GM21529 (cell line): Measurements from ENCODE around the gene VWA3A.
"Not testable (repeated sequence)": the region's sequence is repeated elsewhere in the genome, so short reads cannot be mapped to it uniquely, and the experiment has no call there.

Source experiments
- ATAC-seq: cut with Tn5 transposase; IDR thresholded peaks from one replicate; pipeline ENCODE4 v1.9.1; 2021; ENCODE audit not compliant: unreplicated experiment

Gene VWA3A, protein sequence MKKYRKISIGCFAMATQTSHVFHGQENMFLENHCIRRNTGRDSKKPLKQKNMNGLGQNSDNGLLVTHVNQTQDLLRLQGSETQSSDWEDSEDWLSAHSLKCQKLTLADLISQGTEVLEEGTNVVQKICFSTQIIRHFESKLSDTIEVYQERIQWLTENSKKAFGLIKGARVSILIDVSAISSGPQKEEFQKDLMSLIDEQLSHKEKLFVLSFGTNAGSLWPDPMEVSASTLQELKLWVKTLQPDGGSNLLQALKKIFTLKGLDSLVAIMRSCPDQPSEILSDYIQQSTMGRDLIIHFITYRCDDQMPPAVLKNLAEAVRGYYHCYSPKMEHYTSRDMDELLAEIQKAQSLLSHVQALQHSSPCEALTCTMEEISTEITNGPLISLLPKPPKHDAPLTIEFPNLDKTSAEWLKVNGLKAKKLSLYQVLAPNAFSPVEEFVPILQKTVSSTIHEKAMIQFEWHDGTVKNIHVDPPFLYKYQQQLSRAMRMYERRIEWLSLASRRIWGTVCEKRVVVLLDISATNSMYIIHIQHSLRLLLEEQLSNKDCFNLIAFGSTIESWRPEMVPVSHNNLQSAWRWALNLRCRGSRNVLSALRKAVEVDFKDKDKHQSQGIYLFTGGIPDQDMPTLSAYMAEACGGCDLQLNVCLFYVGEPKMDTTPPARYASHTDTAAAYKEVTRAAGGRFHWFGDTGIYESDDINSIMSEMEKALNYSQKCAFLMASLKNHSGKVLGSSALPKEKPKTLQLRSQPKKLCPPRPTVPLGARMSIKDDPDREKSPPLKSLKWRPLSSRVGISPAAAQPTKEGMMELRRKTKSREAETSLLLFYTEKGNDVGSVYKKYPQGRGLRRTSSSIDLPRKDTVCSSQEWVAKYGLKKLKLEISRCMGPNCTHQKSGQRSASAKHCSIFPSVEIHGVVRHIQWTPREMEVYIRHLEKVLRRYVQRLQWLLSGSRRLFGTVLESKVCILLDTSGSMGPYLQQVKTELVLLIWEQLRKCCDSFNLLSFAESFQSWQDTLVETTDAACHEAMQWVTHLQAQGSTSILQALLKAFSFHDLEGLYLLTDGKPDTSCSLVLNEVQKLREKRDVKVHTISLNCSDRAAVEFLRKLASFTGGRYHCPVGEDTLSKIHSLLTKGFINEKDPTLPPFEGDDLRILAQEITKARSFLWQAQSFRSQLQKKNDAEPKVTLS

DNA sequence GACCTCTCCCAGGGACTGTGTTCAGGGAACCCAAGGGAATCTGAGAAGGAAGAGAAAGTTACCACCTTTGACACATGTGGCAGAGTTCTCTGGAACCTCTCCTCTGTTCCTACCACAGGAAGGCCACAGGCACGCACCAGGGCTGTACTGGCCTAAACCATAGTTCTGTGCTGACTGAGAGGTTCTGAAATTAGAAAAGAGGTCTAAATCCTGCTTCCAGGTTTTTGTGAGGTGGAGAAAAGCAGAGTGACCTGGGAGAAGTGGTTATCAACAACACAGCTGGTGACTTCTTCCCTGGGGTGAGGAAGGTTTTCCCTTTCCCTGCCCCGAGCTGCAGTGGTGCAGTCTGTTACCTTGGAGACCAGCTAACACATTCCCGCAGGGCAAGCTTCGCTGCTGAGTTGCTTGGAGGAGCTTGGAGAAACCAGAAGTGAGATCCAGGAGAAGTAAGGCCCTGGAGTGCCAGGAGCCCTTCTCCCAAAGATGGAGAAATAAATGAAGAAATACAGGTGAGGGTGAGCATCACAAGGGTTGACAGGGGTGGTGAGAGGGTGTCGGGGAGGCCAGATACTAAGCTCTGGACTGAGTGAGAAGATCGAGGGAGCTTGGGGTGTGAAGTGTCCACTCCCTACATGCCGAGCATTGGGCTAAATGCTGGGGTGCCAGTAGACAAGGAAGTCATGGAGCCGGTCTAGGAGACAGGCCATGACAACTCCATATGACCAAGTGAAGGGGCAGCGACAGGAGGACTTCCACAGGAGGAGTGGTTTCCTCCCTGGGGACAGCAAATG is at the start of gene VWA3A:
TSS of gene VWA3A (plus strand) at position 399 of the 791 bp plus-strand sequence. CDS start at position 496, 97 bp downstream.
- no peak for ATAC-seq

- ATAC-seq, result not testable (repeated sequence)
Measured at GRCh38 chr16:22043882-22044281, 48.5 kb upstream of the VWA3A start.

- not testable (repeated sequence) for ATAC-seq
Measured at GRCh38 chr16:22045888-22046287, 46.5 kb upstream of the VWA3A start.

GRCh38 chr16:22050963-22051362 is 41.4 kb upstream of the VWA3A start:
- no peak for ATAC-seq

DNA sequence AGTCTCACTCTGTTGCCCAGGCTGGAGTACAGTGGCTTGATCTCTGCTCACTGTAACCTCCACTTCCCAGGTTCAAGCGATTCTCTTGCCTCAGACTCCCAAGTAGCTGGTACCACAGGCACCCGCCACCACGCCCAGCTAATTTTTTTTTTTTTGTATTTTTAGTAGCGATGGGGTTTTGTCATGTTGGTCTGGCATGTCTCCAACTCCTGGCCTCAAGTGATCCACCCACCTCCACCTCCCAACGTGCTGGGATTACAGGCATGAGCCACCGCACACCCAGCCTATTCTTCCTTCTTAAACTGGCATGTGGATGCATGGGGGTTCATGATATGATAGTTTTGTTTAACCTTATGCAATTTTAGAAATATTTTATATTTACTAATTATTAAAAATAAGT is 39.4 kb upstream of the VWA3A start:
- no peak for ATAC-seq

- no peak for ATAC-seq
Measured at GRCh38 chr16:22053921-22054341, 38.4 kb upstream of the VWA3A start.

DNA sequence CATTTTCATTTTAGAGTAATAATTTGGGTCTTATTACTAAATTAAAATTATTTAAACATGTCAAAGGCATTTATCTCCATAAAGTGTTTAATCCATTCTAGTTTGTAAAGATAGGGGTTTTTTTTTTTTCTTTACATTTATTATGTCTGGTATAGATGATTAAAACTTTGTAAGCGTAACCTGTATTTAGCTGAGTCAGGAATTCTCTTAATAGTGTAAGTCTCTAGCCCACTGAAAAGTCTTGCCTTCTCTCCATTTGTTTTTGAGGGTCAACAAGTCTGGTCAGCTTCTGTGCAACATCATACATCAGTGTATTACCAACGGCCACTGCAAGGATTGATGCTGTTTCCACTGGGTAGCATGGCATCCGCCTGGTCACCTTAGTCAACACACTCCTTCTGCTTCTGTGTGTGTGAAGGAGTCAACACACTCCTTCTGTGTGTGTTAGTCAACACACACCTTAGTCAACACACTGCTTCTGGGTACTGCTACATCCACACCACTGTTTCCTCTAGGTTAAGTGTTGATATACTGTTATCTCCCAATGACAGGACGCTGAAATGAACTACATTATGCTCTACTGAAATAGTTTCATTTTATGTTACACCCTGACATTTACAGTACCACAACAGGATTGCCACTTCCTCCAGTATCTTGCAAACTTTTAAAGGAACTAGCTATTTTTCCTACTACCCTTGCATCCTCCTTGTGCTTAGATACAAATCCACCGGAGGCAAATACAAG is 37.3 kb upstream of the VWA3A start:
- no peak for ATAC-seq

DNA sequence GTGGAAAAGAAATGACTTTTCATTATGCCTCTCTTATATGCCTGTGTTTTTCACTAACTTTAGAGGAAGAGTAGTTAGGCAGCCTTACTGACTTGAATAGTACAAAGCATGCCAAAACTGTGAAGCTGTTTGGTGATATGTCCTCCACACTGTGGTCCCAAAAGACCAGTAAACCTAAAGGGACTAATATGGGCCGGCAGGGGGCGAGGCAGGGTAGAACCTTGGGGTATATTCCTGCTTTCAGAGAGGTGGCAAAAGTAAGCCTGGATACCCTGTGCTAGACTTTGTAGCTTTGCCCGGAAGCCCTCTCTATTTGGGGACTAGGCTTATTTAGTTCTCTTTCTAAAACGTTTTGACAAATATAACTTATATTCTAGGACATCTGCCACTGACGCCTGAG is 36.5 kb upstream of the VWA3A start:
- no peak for ATAC-seq

DNA sequence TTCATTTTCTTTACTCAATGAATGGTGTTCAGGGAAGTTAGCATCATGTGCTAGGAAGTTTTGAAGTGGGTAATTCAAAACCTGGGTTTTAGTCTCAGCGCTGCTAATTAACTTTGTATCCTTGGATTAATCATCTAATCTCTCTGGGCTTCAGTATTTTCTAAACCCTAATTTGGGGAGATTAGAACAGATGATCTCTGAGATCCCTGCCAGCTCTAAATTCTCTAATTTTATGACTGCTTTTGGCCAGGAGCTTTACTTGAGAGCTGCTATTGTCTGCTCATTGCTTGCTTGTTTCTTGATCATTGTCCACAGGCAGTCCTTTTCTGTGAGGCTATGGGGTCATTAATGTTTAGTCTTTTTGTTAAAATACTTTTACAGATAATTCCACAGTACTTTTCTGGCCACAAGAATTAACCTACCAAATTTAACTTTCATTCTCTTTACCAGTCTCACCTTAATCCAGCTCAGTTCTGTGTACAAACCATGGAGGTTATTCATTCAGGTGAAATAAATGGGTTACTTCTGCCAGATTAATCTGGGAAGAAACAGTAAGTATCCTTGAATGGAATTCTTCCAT is 28.4 kb upstream of the VWA3A start:
- ATAC-seq, result no peak

DNA sequence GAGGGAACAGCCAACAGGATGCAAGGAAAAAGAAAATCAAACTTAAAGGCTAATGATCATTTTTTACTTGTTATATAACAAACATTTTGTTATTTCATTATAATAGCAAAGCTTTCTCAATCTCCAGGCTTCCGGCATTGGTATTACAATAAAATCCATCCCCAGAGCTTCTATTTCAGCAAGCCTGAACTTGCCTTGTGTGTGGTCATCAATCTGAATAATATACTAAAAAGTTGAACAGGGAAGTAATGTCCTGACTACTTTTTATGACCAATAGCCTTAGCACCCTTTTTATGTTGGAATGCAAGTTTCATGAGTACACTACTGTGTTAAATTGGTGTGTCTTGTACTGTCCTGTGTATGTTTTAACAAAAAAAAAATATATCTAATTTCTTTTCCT is 27.1 kb upstream of the VWA3A start:
- no peak for ATAC-seq

- ATAC-seq, result no peak
Measured at GRCh38 chr16:22070361-22071330, 21.7 kb upstream of the VWA3A start.

DNA sequence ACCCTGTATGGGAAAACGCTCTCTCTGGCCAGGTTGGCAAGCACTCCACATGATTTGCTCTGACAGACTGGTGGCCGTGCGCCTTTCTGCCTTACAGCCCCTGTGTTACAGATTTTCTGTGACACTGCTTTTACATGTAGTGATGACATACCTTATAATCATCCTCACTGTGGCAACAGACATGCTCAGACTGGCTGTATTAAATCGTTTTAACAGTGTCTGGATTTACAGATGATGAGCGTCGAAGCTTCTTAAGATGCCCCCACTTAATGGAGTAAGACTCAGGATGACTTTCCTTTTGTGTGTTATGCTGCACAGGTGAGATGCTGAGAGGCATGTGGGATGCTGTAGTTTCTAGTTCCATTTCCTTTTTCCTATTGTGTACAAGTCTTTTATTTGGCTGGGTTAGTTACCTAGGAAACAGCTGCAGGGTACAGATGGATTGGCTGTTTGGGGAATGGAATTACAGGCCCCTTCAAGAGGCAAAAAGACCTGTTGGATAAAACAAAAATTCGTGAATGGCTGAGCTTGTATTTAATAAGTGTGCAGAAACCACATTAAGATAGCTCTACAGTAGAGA is 20.9 kb upstream of the VWA3A start:
- no peak for ATAC-seq

- ATAC-seq, result no peak
Measured at GRCh38 chr16:22073350-22073749, 19.0 kb upstream of the VWA3A start.

GRCh38 chr16:22075043-22075757 is 17.1 kb upstream of the VWA3A start:
- ATAC-seq, result no peak

DNA sequence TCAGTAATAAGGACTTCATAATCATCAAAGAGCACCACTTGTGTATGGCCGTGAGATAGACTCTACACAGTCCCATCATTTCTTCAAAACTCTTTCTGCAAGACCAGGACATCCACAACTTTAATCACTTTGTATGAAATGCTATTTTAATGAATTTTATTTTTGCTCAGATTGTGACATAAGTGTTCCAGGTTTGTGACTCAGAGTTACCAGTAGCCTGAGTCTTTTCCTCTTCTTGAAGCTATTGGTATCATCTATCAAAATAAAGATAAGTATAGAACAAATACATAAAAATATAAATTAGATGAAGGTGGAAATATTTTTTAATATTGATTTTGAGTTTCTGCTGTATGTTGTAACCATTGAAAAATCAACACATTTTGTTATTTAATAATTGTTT is 16.6 kb upstream of the VWA3A start:
- no peak for ATAC-seq

- no peak for ATAC-seq
Measured at GRCh38 chr16:22077700-22078313, 14.5 kb upstream of the VWA3A start.

- no peak for ATAC-seq
Measured at GRCh38 chr16:22078656-22079055, 13.7 kb upstream of the VWA3A start.
